ENCODE data around the gene CNST.

- no peak for TF ChIP-seq CTCF (IDR thresholded peaks at IDR 0.05; ENCODE audit: insufficient read depth, low read length, poor library complexity, severe bottlenecking)
- TF ChIP-seq EZH2phosphoT487 (conservative IDR thresholded peaks at IDR 0.05; ENCODE audit: low read length), result no peak
These were observed 129.4 kb downstream of the CNST start for GRCh38 chr1:246695666-246696065.

All from SU-DHL-6 (cell line).